Neural cell (in vitro differentiated cells): Measurements from ENCODE around the gene LIMS1.

Source experiments
- CTCF ChIP-seq: fragments of 450-650 bp; IDR thresholded peaks from 2 replicates; pipeline ENCODE4 v1.5.1; 2014; ENCODE audit warnings: antibody characterized with exemption, mild to moderate bottlenecking, moderate library complexity; ENCODE audit not compliant: poor library complexity, severe bottlenecking
- EP300 ChIP-seq: fragments of 450-650 bp; conservative IDR thresholded peaks from 2 replicates; pipeline ENCODE4 v1.6.1; 2014; ENCODE audit warnings: antibody characterized with exemption, mild to moderate bottlenecking, moderate library complexity; ENCODE audit not compliant: poor library complexity, severe bottlenecking
- EZH2 ChIP-seq: fragments of 200-600, 300-800 bp; shearing (Covaris generic), sonication (generic); IDR thresholded peaks from 2 replicates; pipeline ENCODE4 v1.6.1; 2014; ENCODE audit warnings: antibody characterized with exemption, low read length, borderline replicate concordance, mild to moderate bottlenecking; ENCODE audit not compliant: insufficient read depth, poor library complexity, severe bottlenecking
- POLR2AphosphoS5 ChIP-seq: IDR thresholded peaks from 2 replicates; pipeline ENCODE4 v1.6.1; 2012
- RAD21 ChIP-seq: fragments of 450-650 bp; conservative IDR thresholded peaks from 2 replicates; pipeline ENCODE4 v1.6.1; 2014; ENCODE audit warnings: antibody characterized with exemption, mild to moderate bottlenecking, moderate library complexity

DNA sequence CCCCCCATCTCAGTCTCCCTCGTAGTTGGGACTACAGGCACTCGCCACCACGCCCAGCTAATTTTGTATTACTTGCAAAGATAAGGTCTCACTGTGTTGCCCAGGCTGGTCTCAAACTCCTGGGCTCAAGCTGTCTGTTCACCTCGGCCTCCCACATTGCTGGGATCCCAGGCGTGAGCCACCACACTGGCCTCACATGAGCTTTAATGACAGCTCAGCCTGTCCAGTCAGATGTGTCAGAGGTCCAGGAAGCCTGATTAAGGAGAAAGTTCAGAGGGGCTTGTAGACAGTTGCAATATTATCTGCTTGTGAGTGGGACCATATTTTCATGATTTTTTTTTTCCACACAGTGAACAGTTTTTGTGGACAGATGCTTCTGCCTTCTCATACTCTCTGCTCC lies 82.0 kb downstream of the LIMS1 start:
- TF ChIP-seq CTCF (no peak), POLR2AphosphoS5 (no peak), EP300 (no peak), EZH2 (no peak), RAD21 (no peak)
